Measurements from ENCODE around the gene SMYD2. TPM values are rescaled to one million over a fixed set of nuclear protein-coding genes. Genes with fewer than 3 reads are reported as not detected.

The SMYD2 gene
- total RNA-seq, 1 experiment from 2014 or later, result 27.2 TPM

GRCh38 chr1:214370615-214371014 is 89.7 kb downstream of the SMYD2 start:
- ChIA-PET POLR2A (no interaction called here), CTCF (no interaction called here), RAD21 (ENCODE audit: low non-redundant PET in 1 of 2, low total read pairs in 2 of 2, uncharacterized antibody in 2 of 2, unreplicated experiment in 2 of 2) (no interaction called here)
- H3K9me2 ChIP-seq (ENCODE audit: insufficient read depth), result no peaks in the 10 kb centered on the region
- H3K36me3 ChIP-seq (ENCODE audit: control insufficient read depth in 1 of 2, insufficient read depth in 2 of 2, low read length in 2 of 2), result 0 out of 4 replicates have a peak, but pooled peaks cover 2 to 6% of the 10 kb centered on the region in 2 experiments
- H3K4me1 ChIP-seq (ENCODE audit: control insufficient read depth in 1 of 2, insufficient read depth in 2 of 2, low read length in 2 of 2), result no peaks in the 10 kb centered on the region
- intact Hi-C loops (cut with micrococcal nuclease), result no loop called here
- no peak overlapping the region for H3K4me3 ChIP-seq (replicated peaks in 1 of 2; ENCODE audit: low read depth in 1 of 2, low read length in 2 of 2)
- DNase-seq (ENCODE audit: low read depth, low spot score) (no peak), ATAC-seq (no peak)
- no peak overlapping the region for H3K27ac ChIP-seq (ENCODE audit: low read depth, low read length)
- no TSS peak for BruUV-seq (replicated peaks)
- no peaks in the 10 kb centered on the region for H3K27me3 ChIP-seq (ENCODE audit: insufficient read depth, low read length)
- no peaks in the 10 kb centered on the region for H3K9me3 ChIP-seq (ENCODE audit: control insufficient read depth in 1 of 2, insufficient read depth in 1 of 2, low read depth in 1 of 2, low read length in 2 of 2)
- no peak overlapping the region for H2AFZ ChIP-seq (ENCODE audit: low read depth, low read length, poor library complexity, severe bottlenecking)
- TF ChIP-seq ZFX (IDR thresholded peaks at IDR 0.05), result no peak
- TF ChIP-seq CTCF (IDR thresholded peaks at IDR 0.05 in 2 of 3, conservative IDR thresholded peaks at IDR 0.05 in 1 of 3; ENCODE audit: borderline replicate concordance in 1 of 3, insufficient read depth in 1 of 3, low read depth in 2 of 3, low read length in 2 of 3), result no peak
- TF ChIP-seq CBX3 (IDR thresholded peaks at IDR 0.05; ENCODE audit: low read depth), result no peak
- H3K9ac ChIP-seq (ENCODE audit: low read length), result no peak overlapping the region
- no peak overlapping the region for H3K4me2 ChIP-seq (ENCODE audit: low read length)
- 0 out of 2 replicates have a peak, but pooled peaks cover 3% of the 10 kb centered on the region for H4K20me1 ChIP-seq (ENCODE audit: insufficient read depth)
- no peaks in the 10 kb centered on the region for H3K79me2 ChIP-seq (ENCODE audit: insufficient read depth, low read length)

DNA sequence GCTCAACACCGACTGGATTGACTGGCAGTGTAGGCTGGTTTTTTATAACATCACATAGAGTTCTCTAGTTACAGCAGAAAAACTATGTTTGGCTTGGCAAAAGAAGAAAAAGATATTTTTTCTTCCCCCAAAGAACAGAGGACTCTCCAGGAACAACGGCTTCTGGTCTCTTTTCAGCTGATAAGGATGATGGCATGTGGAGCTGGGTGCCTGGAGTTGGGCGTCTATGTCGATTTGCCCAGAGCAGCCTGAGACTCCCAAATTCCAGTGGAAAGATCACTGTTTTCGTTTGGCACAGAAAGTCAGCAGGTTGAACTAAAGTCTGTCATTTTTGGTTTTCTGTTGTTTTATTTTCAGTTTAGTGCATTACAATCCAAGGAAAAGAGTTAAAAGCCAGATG is 91.1 kb downstream of the SMYD2 start:
- H3K27me3 ChIP-seq (ENCODE audit: insufficient read depth, low read length), result no peaks in the 10 kb centered on the region
- ATAC-seq (no peak), DNase-seq (ENCODE audit: low read depth, low spot score) (no peak)
- no TSS peak for BruUV-seq (replicated peaks)
- H3K4me2 ChIP-seq (ENCODE audit: low read length), result no peak overlapping the region
- H3K79me2 ChIP-seq (ENCODE audit: insufficient read depth, low read length), result no peaks in the 10 kb centered on the region
- H3K9me2 ChIP-seq (ENCODE audit: insufficient read depth), result no peaks in the 10 kb centered on the region
- 0 out of 4 replicates have a peak, but pooled peaks cover 2 to 6% of the 10 kb centered on the region in 2 experiments for H3K36me3 ChIP-seq (ENCODE audit: control insufficient read depth in 1 of 2, insufficient read depth in 2 of 2, low read length in 2 of 2)
- ChIA-PET RAD21 (ENCODE audit: low non-redundant PET in 1 of 2, low total read pairs in 2 of 2, uncharacterized antibody in 2 of 2, unreplicated experiment in 2 of 2) (no interaction called here), CTCF (interaction anchor here (1.4 kb wide), 1 partner anchor 39 kb away, joined by 3 read pairs; no protein-coding TSS in a partner anchor), POLR2A (no interaction called here)
- intact Hi-C loops (cut with micrococcal nuclease), result no loop called here
- H2AFZ ChIP-seq (ENCODE audit: low read depth, low read length, poor library complexity, severe bottlenecking), result no peak overlapping the region
- no peak overlapping the region for H3K27ac ChIP-seq (ENCODE audit: low read depth, low read length)
- H3K9me3 ChIP-seq (ENCODE audit: control insufficient read depth in 1 of 2, insufficient read depth in 1 of 2, low read depth in 1 of 2, low read length in 2 of 2), result no peaks in the 10 kb centered on the region
- H3K9ac ChIP-seq (ENCODE audit: low read length), result no peak overlapping the region
- H4K20me1 ChIP-seq (ENCODE audit: insufficient read depth), result 0 out of 2 replicates have a peak, but pooled peaks cover under 1% of the 10 kb centered on the region
- H3K4me1 ChIP-seq (ENCODE audit: control insufficient read depth in 1 of 2, insufficient read depth in 2 of 2, low read length in 2 of 2), result no peaks in the 10 kb centered on the region
- no peak overlapping the region for H3K4me3 ChIP-seq (replicated peaks in 1 of 2; ENCODE audit: low read depth in 1 of 2, low read length in 2 of 2)
- TF ChIP-seq POLR2AphosphoS5 (IDR thresholded peaks at IDR 0.05; ENCODE audit: low read depth, low read length) (no peak), MAX (IDR thresholded peaks at IDR 0.05) (no peak), ZBTB33 (IDR thresholded peaks at IDR 0.05; ENCODE audit: extremely low read depth, insufficient replicate concordance, low read length) (no peak), JUND (IDR thresholded peaks at IDR 0.05) (no peak), POLR2A (IDR thresholded peaks at IDR 0.05; ENCODE audit: borderline replicate concordance, extremely low read depth, insufficient read depth, insufficient read length) (no peak), YY1 (IDR thresholded peaks at IDR 0.05; ENCODE audit: extremely low read depth, insufficient replicate concordance, low read depth, low read length) (no peak), EGR1 (IDR thresholded peaks at IDR 0.05; ENCODE audit: low read depth) (no peak), ZFX (IDR thresholded peaks at IDR 0.05) (no peak), ZNF274 (IDR thresholded peaks at IDR 0.05; ENCODE audit: low read depth, low read length) (no peak), TCF7L2 (IDR thresholded peaks at IDR 0.05; ENCODE audit: borderline replicate concordance, extremely low read depth, insufficient read depth, insufficient read length) (no peak), SRF (IDR thresholded peaks at IDR 0.05; ENCODE audit: low read depth) (no peak), ATF3 (IDR thresholded peaks at IDR 0.05) (no peak), FOSL1 (IDR thresholded peaks at IDR 0.05; ENCODE audit: low read depth) (no peak), ELF1 (IDR thresholded peaks at IDR 0.05; ENCODE audit: borderline replicate concordance, low read depth) (no peak)
